Skeletal muscle tissue (tissue), 4 donors: ENCODE results near the gene EPHA6. TPM values are rescaled to one million over a fixed set of nuclear protein-coding genes. Genes with fewer than 3 reads are reported as not detected.
"Not testable (repeated sequence)": the region's sequence is repeated elsewhere in the genome, so short reads cannot be mapped to it uniquely, and the experiment has no call there.

ENCODE experiments used
- H3K27ac ChIP-seq: one replicate; pipeline ENCODE4 v1.7.0; 2013; ENCODE audit warnings: mild to moderate bottlenecking, low read depth, low read length, inconsistent platforms
- H3K27me3 ChIP-seq, 3 donors: one replicate each; pipeline ENCODE4 v1.7.0; 2013; ENCODE audit warnings: low read length in 3 of 3; ENCODE audit not compliant: control insufficient read depth in 3 of 3, insufficient read depth in 3 of 3
- H3K36me3 ChIP-seq, 3 donors: one replicate each; pipeline ENCODE4 v1.7.0; 2013; ENCODE audit warnings: low read length in 3 of 3; ENCODE audit not compliant: control insufficient read depth in 3 of 3, insufficient read depth in 3 of 3
- H3K4me1 ChIP-seq, 3 donors: one replicate each; pipeline ENCODE4 v1.7.0; 2013; ENCODE audit warnings: low read length in 3 of 3, mild to moderate bottlenecking in 3 of 3; ENCODE audit not compliant: control insufficient read depth in 3 of 3, insufficient read depth in 3 of 3
- H3K4me3 ChIP-seq, 3 donors: one replicate each; pipeline ENCODE4 v1.7.0; 2013; ENCODE audit warnings: low read length in 3 of 3
- H3K9ac ChIP-seq, 3 donors: one replicate each; pipeline ENCODE4 v1.7.0; 2013; ENCODE audit warnings: low read length in 3 of 3, mild to moderate bottlenecking in 3 of 3, moderate library complexity in 2 of 3, low read depth in 1 of 3
- H3K9me3 ChIP-seq, 3 donors: one replicate each; pipeline ENCODE4 v1.7.0; 2013; ENCODE audit warnings: low read length in 3 of 3; ENCODE audit not compliant: control insufficient read depth in 3 of 3
- total RNA-seq: library from RNA; depleted of rRNA; stranded (reverse); fragments of >200 nt; gene quantifications from one replicate; pipeline ENCODE4 v1.2.3, GENCODE V29; 2014
- donor health status: Osteomylitis.

Gene EPHA6
- total RNA-seq, 1 donor from 2014 or later = 0.52 TPM

DNA sequence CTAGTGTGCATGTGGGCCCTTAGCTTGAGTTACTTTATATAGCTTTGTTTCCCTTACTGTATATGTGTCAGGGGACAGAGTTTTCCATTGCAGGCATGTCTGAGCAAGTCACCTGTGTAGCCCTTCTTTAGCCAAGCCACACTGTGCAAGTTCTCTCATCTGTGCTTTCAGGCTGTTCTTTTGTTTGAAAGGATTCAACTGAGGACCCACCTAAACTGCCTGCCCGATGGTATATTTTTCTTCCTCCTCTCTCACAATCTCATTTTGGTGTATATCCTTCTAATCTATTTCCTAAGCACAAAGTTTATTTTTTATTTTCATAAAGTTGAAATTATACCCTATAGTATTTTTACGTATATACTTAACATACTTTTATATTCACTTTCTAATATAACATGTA, 690.1 kb downstream of the EPHA6 start:
- H3K9me3 ChIP-seq = peaks cover 0 to 6% (median 0%) of the 10 kb centered on the region in 3 donors
- H3K4me3 ChIP-seq = no peak overlapping the region
- H3K36me3 ChIP-seq = no peaks in the 10 kb centered on the region
- no peak overlapping the region for H3K27ac ChIP-seq
- no peaks in the 10 kb centered on the region for H3K4me1 ChIP-seq
- no peak overlapping the region for H3K9ac ChIP-seq
- no peaks in the 10 kb centered on the region for H3K27me3 ChIP-seq

- H3K27ac ChIP-seq = no peak overlapping the region
- no peaks in the 10 kb centered on the region for H3K4me1 ChIP-seq
- no peaks in the 10 kb centered on the region for H3K36me3 ChIP-seq
- no peak overlapping the region for H3K9ac ChIP-seq
- no peaks in the 10 kb centered on the region for H3K27me3 ChIP-seq
- H3K4me3 ChIP-seq = no peak overlapping the region
- H3K9me3 ChIP-seq = peaks cover 0 to 2% (median 0%) of the 10 kb centered on the region in 3 donors
Measured at GRCh38 chr3:97510795-97511194, 696.4 kb downstream of the EPHA6 start.

DNA sequence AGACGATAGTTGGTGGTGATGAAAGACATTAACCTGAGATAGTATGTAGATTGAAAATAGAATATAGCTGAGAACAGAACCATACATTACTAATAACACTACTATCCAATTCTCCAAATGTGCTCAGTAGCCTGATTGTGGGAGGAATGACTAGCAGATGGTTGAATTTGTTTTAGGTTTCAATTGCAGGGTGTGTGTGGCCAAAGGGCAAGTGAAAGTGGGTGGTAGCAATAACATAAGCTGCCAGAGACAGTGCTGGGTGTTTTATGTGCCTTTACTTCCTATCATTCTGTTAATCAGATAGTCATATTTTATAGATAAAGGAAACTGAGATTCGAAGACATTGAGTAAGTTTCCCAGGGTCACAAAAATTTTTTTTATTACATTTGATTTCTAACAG, 700.7 kb downstream of the EPHA6 start:
- no peak overlapping the region for H3K4me3 ChIP-seq

GRCh38 chr3:97530691-97531090, 716.3 kb downstream of the EPHA6 start:
- Histone ChIP-seq H3K9me3 (no peaks in the 10 kb centered on the region), H3K4me1 (peaks cover 0 to 7% (median 5%) of the 10 kb centered on the region in 3 donors), H3K9ac (no peak overlapping the region), H3K36me3 (no peaks in the 10 kb centered on the region), H3K4me3 (no peak overlapping the region), H3K27me3 (no peaks in the 10 kb centered on the region), H3K27ac (no peak overlapping the region)

More for the DNA sequence above, 700.7 kb downstream of the EPHA6 start:
- Histone ChIP-seq H3K27me3 (no peaks in the 10 kb centered on the region), H3K36me3 (no peaks in the 10 kb centered on the region), H3K4me1 (no peaks in the 10 kb centered on the region), H3K27ac (no peak overlapping the region), H3K9me3 (peaks cover 0 to 2% (median 0%) of the 10 kb centered on the region in 3 donors), H3K9ac (no peak overlapping the region)

DNA sequence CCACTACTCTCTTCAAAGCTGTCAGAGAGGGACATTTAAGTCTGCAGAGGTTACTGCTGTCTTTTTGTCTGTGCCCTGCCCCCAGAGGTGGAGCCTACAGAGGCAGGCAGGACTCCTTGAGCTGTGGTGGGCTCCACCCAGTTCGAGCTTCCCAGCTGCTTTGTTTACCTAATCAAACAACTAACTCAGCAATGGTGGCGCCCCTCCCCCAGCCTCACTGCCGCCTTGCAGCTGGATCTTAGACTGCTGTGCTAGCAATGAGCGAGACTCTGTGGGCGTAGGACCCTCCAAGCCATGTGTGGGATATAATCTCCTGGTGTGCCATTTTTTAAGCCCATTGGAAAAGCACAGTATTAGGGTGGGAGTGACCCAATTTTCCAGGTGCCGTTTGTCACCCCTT, 733.2 kb downstream of the EPHA6 start:
- H3K4me3 ChIP-seq, H3K4me1 ChIP-seq, H3K9me3 ChIP-seq, H3K9ac ChIP-seq, H3K36me3 ChIP-seq, H3K27me3 ChIP-seq, H3K27ac ChIP-seq: not testable (repeated sequence)

DNA sequence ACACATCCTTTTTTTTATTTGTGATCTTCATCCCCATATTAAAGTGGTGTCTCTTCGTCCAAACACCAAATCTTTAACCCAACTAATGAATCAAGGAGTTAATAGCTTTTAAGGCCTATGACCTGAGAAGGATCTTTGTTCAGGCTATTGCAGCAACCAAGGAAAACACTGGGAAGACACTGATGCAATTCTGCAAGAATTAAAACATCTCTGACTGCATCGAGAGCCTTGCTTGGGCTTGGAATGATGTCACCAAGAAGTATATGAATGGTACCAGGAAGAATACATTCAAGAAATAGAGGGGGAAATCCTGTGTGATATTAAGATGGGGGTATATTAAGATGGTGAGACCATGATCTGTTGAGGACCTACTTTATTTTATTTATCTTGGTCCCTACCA, 736.0 kb downstream of the EPHA6 start:
- no peak overlapping the region for H3K4me3 ChIP-seq
- H3K4me1 ChIP-seq = no peaks in the 10 kb centered on the region
- no peaks in the 10 kb centered on the region for H3K36me3 ChIP-seq
- no peaks in the 10 kb centered on the region for H3K9me3 ChIP-seq
- no peak overlapping the region for H3K9ac ChIP-seq
- no peak overlapping the region for H3K27ac ChIP-seq
- no peaks in the 10 kb centered on the region for H3K27me3 ChIP-seq

DNA sequence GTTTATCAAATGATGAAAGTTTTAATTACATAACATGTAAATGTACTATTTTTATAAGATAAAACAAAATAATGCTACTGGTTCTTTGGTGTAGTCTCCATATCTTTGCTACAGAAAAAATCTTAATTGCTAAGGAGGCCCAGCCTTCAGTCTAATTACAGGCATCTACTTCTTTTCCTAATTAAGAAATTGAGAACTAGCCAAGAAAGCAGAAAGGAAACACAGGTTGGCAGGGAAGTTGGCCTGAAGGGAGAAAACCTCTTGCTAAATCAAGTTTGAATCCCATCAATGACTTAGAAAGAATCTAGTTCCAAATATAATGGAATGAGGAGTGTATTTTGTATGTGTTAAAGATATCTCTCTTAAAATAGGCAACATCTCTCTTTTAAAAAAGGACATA, 737.8 kb downstream of the EPHA6 start:
- H3K27me3 ChIP-seq = no peaks in the 10 kb centered on the region
- H3K9me3 ChIP-seq = no peaks in the 10 kb centered on the region
- no peak overlapping the region for H3K27ac ChIP-seq
- no peak overlapping the region for H3K4me3 ChIP-seq
- H3K9ac ChIP-seq = no peak overlapping the region
- H3K36me3 ChIP-seq = no peaks in the 10 kb centered on the region
- H3K4me1 ChIP-seq = no peaks in the 10 kb centered on the region

DNA sequence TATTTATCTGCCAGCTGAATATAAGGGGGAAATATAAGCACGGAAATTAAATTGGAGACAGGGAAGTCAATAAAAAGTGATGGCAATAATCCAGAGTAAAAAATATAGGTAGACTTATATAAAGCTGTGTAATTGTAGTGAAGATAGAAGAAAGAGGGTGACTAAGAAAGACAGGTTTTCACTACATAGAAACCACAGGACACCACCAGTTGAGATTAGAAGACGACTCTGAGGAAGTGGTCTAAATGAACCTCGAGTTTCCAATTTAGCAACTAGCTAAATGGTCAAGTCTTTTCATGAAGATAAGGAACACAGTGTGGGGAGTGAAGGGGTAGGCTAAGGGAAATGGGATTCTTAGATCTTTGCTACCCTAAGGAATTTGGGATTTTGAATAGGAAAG, 761.3 kb downstream of the EPHA6 start:
- no peaks in the 10 kb centered on the region for H3K27me3 ChIP-seq
- H3K36me3 ChIP-seq = no peaks in the 10 kb centered on the region
- H3K27ac ChIP-seq = no peak overlapping the region
- H3K4me3 ChIP-seq = no peak overlapping the region
- H3K9me3 ChIP-seq = no peaks in the 10 kb centered on the region
- H3K4me1 ChIP-seq = no peaks in the 10 kb centered on the region
- no peak overlapping the region for H3K9ac ChIP-seq

- Histone ChIP-seq H3K9me3 (no peaks in the 10 kb centered on the region), H3K9ac (no peak overlapping the region), H3K4me3 (no peak overlapping the region), H3K4me1 (no peaks in the 10 kb centered on the region), H3K27ac (no peak overlapping the region), H3K27me3 (no peaks in the 10 kb centered on the region), H3K36me3 (no peaks in the 10 kb centered on the region)
Measured at GRCh38 chr3:97576221-97576620, 761.8 kb downstream of the EPHA6 start.

DNA sequence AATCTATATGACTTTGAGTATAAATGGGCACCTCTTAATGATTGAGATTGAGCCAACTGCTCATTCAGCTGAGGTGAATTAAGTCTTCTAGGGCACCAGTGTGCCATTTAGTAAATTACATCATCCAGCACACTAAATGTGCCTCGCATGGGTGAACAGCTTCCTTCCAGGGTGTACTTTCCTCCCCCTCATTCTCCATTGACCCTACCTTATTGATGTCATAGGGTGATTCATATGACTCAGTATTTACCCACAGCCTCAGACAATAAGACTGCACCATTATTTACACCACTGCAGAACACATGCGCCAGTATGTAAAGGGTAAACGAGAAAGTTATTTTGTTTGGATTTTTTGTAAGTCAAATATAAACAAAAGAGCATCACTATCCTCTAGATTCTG, 765.0 kb downstream of the EPHA6 start:
- Histone ChIP-seq H3K27ac (no peak overlapping the region), H3K9me3 (no peaks in the 10 kb centered on the region), H3K4me3 (no peak overlapping the region), H3K27me3 (no peaks in the 10 kb centered on the region), H3K4me1 (no peaks in the 10 kb centered on the region), H3K36me3 (no peaks in the 10 kb centered on the region), H3K9ac (no peak overlapping the region)

DNA sequence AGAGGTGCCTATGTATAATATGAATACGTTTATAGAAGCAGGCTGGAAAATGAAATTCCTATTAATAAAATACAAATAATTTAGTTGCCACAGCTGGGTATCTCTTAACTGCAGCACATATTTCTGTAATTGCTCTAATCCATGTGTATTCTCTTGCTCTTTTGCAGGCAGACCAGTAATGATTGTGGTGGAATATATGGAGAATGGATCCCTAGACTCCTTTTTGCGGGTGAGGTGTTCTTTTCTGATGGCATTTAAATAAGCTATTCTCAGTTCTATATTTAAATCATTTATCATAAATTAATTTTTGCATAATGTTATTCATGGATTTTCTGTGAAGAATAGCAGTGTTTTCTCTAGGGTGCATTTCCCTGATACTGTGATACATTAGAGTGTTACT, 796.2 kb downstream of the EPHA6 start:
- Histone ChIP-seq H3K27me3 (no peaks in the 10 kb centered on the region), H3K4me3 (no peak overlapping the region), H3K9ac (no peak overlapping the region), H3K4me1 (no peaks in the 10 kb centered on the region), H3K9me3 (no peaks in the 10 kb centered on the region), H3K27ac (no peak overlapping the region), H3K36me3 (no peaks in the 10 kb centered on the region)
